ENCODE measurements around the gene RTBDN. TPM values are rescaled to one million over a fixed set of nuclear protein-coding genes. Genes with fewer than 3 reads are reported as not detected.

Gene RTBDN
- total RNA-seq, 1 experiment from 2014 or later: not detected

GRCh38 chr19:12782424-12783290, 51.7 kb downstream of the RTBDN start:
- peak; percentile 76 for DNase-seq (ENCODE audit: low read depth)

GRCh38 chr19:12782174-12782423, 52.3 kb downstream of the RTBDN start:
- DNase-seq (ENCODE audit: low read depth): no peak

GRCh38 chr19:12779162-12779993, 55.0 kb downstream of the RTBDN start:
- peak; percentile 79 for DNase-seq (ENCODE audit: low read depth)

GRCh38 chr19:12778905-12779161, 55.5 kb downstream of the RTBDN start:
- DNase-seq (ENCODE audit: low read depth): no peak

GRCh38 chr19:12778017-12778904, 56.1 kb downstream of the RTBDN start:
- DNase-seq (ENCODE audit: low read depth): peak; percentile 84

- peak; percentile 73 for DNase-seq (ENCODE audit: low read depth)
These were observed 57.0 kb downstream of the RTBDN start for GRCh38 chr19:12777217-12778016.

Other genes with a start within 250 kb of the RTBDN start
- gene ZNF490, start 223.8 kb downstream of the RTBDN start, total RNA-seq (2014; rRNA removed): 6.4 and 10.3 TPM in 2 replicates
- 8.4 and 11.5 TPM in 2 replicates for gene ZNF791, start 223.7 kb downstream of the RTBDN start, total RNA-seq (2014; rRNA removed)
- gene MAN2B1, start 167.8 kb downstream of the RTBDN start, total RNA-seq (2014; rRNA removed): 48.1 and 73.8 TPM in 2 replicates
- 9.1 and 10.0 TPM in 2 replicates for gene WDR83, start 167.8 kb downstream of the RTBDN start, total RNA-seq (2014; rRNA removed)
- gene DHPS, start 152.7 kb downstream of the RTBDN start, total RNA-seq (2014; rRNA removed): 106 and 109 TPM in 2 replicates
- not detected in 2 replicates for gene GNG14, start 146.6 kb downstream of the RTBDN start, total RNA-seq (2014; rRNA removed)
- gene FBXW9, start 137.9 kb downstream of the RTBDN start, total RNA-seq (2014; rRNA removed): 8.1 and 8.7 TPM in 2 replicates
- gene TNPO2, start 110.6 kb downstream of the RTBDN start, total RNA-seq (2014; rRNA removed): 41.0 and 56.0 TPM in 2 replicates
- gene TRIR, start 99.9 kb downstream of the RTBDN start, total RNA-seq (2014; rRNA removed): 372 and 446 TPM in 2 replicates
- gene GET3, start 97.1 kb downstream of the RTBDN start, total RNA-seq (2014; rRNA removed): 136 and 155 TPM in 2 replicates
- 0.45 and 0.98 TPM in 2 replicates for gene BEST2, start 82.8 kb downstream of the RTBDN start, total RNA-seq (2014; rRNA removed)
- 15.2 and 20.3 TPM in 2 replicates for gene HOOK2, start 59.0 kb downstream of the RTBDN start, total RNA-seq (2014; rRNA removed)
- 76.8 and 91.4 TPM in 2 replicates for gene JUNB, start 43.1 kb downstream of the RTBDN start, total RNA-seq (2014; rRNA removed)
- 101 and 124 TPM in 2 replicates for gene PRDX2, start 32.8 kb downstream of the RTBDN start, total RNA-seq (2014; rRNA removed)
- gene THSD8, start 32.5 kb downstream of the RTBDN start, total RNA-seq (2014; rRNA removed): not detected in 2 replicates
- 56.2 and 59.5 TPM in 2 replicates for gene RNASEH2A, start 28.0 kb downstream of the RTBDN start, total RNA-seq (2014; rRNA removed)
- 0.13 TPM in 1 of 2 replicates, not detected in the other for gene MAST1, start 3.9 kb upstream of the RTBDN start, total RNA-seq (2014; rRNA removed)
- 17.2 and 18.9 TPM in 2 replicates for gene DNASE2, start 46.9 kb upstream of the RTBDN start, total RNA-seq (2014; rRNA removed)
- not detected in 2 replicates for gene KLF1, start 52.6 kb upstream of the RTBDN start, total RNA-seq (2014; rRNA removed)
- gene GCDH, start 56.6 kb upstream of the RTBDN start, total RNA-seq (2014; rRNA removed): 24.6 and 31.9 TPM in 2 replicates
- gene SYCE2, start 84.7 kb upstream of the RTBDN start, total RNA-seq (2014; rRNA removed): 0.17 TPM in 1 of 2 replicates, not detected in the other
- 64.0 and 77.4 TPM in 2 replicates for gene FARSA, start 99.1 kb upstream of the RTBDN start, total RNA-seq (2014; rRNA removed)
- 1,263 and 1,378 TPM in 2 replicates for gene CALR, start 104.0 kb upstream of the RTBDN start, total RNA-seq (2014; rRNA removed)
- 158 and 176 TPM in 2 replicates for gene RAD23A, start 111.3 kb upstream of the RTBDN start, total RNA-seq (2014; rRNA removed)
- 59.3 and 71.9 TPM in 2 replicates for gene GADD45GIP1, start 122.6 kb upstream of the RTBDN start, total RNA-seq (2014; rRNA removed)
- 0.06 TPM in 1 of 2 replicates, not detected in the other for gene DAND5, start 135.0 kb upstream of the RTBDN start, total RNA-seq (2014; rRNA removed)
- gene NFIX, start 160.9 kb upstream of the RTBDN start, total RNA-seq (2014; rRNA removed): 9.2 and 13.9 TPM in 2 replicates

Data from LHCN-M2 (cell line).